Neutrophil (primary cell): ENCODE results near the gene BDH1.
"Not testable (repeated sequence)": the region's sequence is repeated elsewhere in the genome, so short reads cannot be mapped to it uniquely, and the experiment has no call there.

Experiments used
- H3K27ac ChIP-seq: fragments of 200-600 bp; sonication (generic); 2 replicates; pipeline ENCODE4 v1.5.1; 2016; ENCODE audit warnings: mild to moderate bottlenecking, moderate library complexity
- H3K27me3 ChIP-seq: fragments of 200-600 bp; sonication (generic); 2 replicates; pipeline ENCODE4 v1.6.0; 2016; ENCODE audit warnings: mild to moderate bottlenecking
- H3K36me3 ChIP-seq: fragments of 200-600 bp; sonication (generic); 2 replicates; pipeline ENCODE4 v1.5.1; 2017
- H3K4me1 ChIP-seq, 2 experiments: fragments of 200-600 bp in 1 of 2; sonication (generic) in 1 of 2; 1 replicate in 1 of 2; 2 replicates in 1 of 2; pipeline versions ENCODE4 v1.5.1 to v1.6.1; 2013 to 2016; ENCODE audit warnings: low read depth in 1 of 2, low read length in 1 of 2, mild to moderate bottlenecking in 1 of 2, moderate library complexity in 1 of 2; ENCODE audit not compliant: control insufficient read depth in 1 of 2, insufficient read depth in 1 of 2
- H3K4me3 ChIP-seq, 2 experiments: fragments of 200-600 bp in 1 of 2; sonication (generic) in 1 of 2; 1 replicate in 1 of 2; 2 replicates in 1 of 2; pipeline ENCODE4 v1.5.1; 2013 to 2016; ENCODE audit warnings: low read depth in 1 of 2, low read length in 1 of 2, mild to moderate bottlenecking in 1 of 2, moderate library complexity in 1 of 2
- H3K9me3 ChIP-seq: fragments of 200-600 bp; sonication (generic); 2 replicates; pipeline ENCODE4 v1.5.1; 2016
- TF ChIP-seq, protein P1 (sequence below): fragments of 200-600 bp; sonication (generic); IDR thresholded peaks from 2 replicates; pipeline ENCODE4 v1.5.1; 2016; ENCODE audit warnings: antibody characterized with exemption

The BDH1 gene, protein sequence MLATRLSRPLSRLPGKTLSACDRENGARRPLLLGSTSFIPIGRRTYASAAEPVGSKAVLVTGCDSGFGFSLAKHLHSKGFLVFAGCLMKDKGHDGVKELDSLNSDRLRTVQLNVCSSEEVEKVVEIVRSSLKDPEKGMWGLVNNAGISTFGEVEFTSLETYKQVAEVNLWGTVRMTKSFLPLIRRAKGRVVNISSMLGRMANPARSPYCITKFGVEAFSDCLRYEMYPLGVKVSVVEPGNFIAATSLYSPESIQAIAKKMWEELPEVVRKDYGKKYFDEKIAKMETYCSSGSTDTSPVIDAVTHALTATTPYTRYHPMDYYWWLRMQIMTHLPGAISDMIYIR

GRCh38 chr3:197555281-197556261 is at the start of gene BDH1:
Gene BDH1, minus strand, starts transcription at chr3:197555968. Its CDS starts 9,525 bp downstream, at chr3:197546443.
- Histone ChIP-seq H3K4me1 (peaks cover 18 to 26% of the 10 kb centered on the region in 2 experiments), H3K9me3 (no peaks in the 10 kb centered on the region), H3K27me3 (peaks cover 38% of the 10 kb centered on the region), H3K4me3 (peak within 1 kb of the TSS; percentile 82 to 95), H3K27ac (peak within 1 kb of the TSS; percentile 87), H3K36me3 (no peaks in the 10 kb centered on the region)
- TF ChIP-seq, protein P1, sequence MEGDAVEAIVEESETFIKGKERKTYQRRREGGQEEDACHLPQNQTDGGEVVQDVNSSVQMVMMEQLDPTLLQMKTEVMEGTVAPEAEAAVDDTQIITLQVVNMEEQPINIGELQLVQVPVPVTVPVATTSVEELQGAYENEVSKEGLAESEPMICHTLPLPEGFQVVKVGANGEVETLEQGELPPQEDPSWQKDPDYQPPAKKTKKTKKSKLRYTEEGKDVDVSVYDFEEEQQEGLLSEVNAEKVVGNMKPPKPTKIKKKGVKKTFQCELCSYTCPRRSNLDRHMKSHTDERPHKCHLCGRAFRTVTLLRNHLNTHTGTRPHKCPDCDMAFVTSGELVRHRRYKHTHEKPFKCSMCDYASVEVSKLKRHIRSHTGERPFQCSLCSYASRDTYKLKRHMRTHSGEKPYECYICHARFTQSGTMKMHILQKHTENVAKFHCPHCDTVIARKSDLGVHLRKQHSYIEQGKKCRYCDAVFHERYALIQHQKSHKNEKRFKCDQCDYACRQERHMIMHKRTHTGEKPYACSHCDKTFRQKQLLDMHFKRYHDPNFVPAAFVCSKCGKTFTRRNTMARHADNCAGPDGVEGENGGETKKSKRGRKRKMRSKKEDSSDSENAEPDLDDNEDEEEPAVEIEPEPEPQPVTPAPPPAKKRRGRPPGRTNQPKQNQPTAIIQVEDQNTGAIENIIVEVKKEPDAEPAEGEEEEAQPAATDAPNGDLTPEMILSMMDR, result no peak

DNA sequence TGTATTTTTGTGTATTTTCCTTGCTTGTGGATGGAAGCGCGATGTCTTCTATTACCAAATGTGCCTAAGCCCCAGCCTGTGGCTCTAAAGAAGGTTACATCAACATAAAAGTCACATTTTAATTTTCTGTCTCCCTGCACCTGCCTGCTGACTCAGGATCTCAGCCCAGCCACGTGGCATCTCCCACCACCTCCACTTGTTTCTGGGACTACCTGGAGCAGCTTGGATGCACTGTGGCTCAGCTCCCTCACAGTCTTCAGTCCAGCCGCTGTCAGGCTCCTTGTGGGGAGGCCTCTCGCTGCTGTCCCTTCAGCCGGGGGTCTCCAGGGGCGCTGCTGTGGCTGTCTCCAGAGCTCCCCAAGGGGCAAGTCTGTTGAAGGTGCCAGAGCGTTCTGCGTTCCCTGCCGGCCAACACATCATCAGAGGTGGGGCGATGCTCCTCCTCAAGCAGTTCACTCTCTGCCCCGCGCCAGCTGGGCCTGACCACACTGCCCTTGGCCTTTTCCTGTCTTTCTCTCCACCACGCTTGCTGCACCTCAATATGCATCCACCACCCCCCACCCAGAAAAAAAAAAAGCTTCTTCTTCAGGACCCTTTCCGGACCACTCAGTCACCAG is 47.7 kb upstream of the BDH1 start:
- no peaks in the 10 kb centered on the region for H3K4me1 ChIP-seq
- H3K9me3 ChIP-seq, result no peaks in the 10 kb centered on the region
- no peak overlapping the region for H3K4me3 ChIP-seq
- H3K27me3 ChIP-seq, result no peaks in the 10 kb centered on the region
- TF ChIP-seq, protein P1, result no peak
- H3K36me3 ChIP-seq, result peaks cover 24% of the 10 kb centered on the region
- no peak overlapping the region for H3K27ac ChIP-seq

DNA sequence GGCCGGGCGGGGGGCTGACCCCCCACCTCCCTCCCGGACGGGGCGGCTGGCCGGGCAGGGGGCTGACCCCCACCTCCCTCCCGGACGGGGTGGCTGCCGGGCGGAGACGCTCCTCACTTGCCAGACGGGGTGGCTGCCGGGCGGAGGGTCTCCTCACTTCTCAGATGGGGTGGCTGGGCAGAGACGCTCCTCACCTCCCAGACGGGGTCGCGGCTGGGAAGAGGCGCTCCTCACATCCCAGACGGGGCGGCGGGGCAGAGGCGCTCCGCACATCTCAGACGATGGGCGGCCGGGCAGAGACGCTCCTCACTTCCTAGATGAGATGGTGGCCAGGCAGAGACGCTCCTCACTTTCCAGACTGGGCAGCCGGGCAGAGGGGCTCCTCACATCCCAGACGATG is 46.6 kb upstream of the BDH1 start:
- H3K27ac ChIP-seq, H3K27me3 ChIP-seq, H3K9me3 ChIP-seq, H3K4me3 ChIP-seq, H3K4me1 ChIP-seq: not testable (repeated sequence)
- H3K36me3 ChIP-seq, result peaks cover 14% of the 10 kb centered on the region

- not testable (repeated sequence) for H3K4me3 ChIP-seq, H3K27ac ChIP-seq, H3K4me1 ChIP-seq, H3K36me3 ChIP-seq, H3K9me3 ChIP-seq, H3K27me3 ChIP-seq
Measured at GRCh38 chr3:197601566-197601840, 45.7 kb upstream of the BDH1 start.

DNA sequence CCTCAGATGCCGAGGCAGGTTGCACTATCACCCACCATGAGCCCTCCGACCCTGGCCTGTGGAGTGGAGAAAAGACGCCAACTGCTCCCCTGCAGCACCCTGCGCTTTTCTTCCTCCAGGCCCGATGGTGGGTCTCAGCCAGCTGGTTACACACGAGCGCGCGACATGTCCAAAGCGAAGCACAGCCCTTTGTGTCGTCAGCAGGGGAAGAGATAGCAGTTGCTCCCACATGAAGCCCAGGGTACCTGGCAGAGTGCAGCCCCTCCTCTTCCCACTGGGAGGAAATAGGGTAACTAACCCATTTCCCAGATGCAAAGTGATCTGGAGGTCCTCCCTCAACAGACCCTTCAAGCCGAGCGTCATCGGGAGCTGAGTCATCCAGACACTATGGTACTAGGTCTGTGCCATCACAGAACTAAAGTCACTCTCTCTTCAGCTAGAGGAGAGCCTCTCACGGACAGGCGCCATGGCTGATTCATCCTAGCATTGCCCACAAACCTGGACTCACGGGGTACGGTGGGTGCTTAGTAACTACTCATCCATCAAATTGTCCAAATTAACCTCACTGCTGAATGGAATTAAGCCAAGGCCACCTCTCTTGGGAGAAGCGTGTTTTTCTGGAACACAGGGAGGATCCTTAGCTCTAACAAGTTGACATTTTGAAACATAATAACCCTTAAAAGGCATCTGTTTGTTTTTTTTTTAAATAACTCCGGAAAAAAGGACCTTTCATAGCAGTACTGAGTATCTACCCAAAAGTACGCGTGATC is 45.2 kb upstream of the BDH1 start:
- H3K4me1 ChIP-seq, result no peaks in the 10 kb centered on the region
- no peaks in the 10 kb centered on the region for H3K27me3 ChIP-seq
- H3K36me3 ChIP-seq, result no peaks in the 10 kb centered on the region
- no peak overlapping the region for H3K4me3 ChIP-seq
- TF ChIP-seq, protein P1, result no peak
- H3K27ac ChIP-seq, result no peak overlapping the region
- H3K9me3 ChIP-seq, result no peaks in the 10 kb centered on the region

DNA sequence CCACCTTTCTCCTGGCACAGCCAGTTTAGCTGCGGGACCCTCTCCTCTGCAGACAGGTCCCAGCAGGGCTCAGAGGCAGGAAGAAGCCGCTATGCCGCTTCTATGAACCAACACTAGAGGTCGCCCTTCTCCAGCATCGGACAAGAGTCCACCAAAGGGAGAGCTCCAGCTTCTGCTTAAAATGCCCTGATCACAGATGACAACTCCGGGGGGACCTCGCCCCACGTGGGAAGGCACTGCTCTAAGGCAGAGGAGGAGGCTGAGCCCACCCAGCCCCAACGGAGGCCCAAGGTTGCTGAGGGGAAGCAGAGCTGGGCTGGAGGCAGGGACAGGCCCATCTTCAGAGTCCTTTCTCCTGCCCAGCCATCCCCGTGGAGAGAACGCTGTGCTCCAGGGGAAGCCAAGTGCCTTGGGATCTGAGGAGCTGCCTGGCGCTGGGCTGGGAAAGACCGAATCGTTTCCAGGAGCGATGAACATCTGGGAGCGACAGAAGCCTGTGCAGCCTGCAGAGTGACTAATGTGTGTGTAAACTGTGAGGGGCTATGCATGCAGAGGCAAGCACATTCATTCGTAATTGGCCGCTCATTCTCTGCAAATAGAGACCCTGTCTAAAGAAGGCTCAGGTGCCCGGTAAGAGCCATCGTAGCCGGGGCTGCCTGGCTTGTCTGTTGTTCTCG is 43.5 kb upstream of the BDH1 start:
- TF ChIP-seq, protein P1, result peak; percentile 78
- H3K27me3 ChIP-seq, result no peaks in the 10 kb centered on the region
- no peak overlapping the region for H3K4me3 ChIP-seq
- no peaks in the 10 kb centered on the region for H3K9me3 ChIP-seq
- H3K4me1 ChIP-seq, result no peaks in the 10 kb centered on the region
- no peak overlapping the region for H3K27ac ChIP-seq
- H3K36me3 ChIP-seq, result no peaks in the 10 kb centered on the region
